Lung (tissue), 12 donors: ENCODE data around the gene PLXNA2. TPM values are rescaled to one million over a fixed set of nuclear protein-coding genes. Genes with fewer than 3 reads are reported as not detected.
A peak's percentile ranks its signal among the peaks of the same experiment; 100 is the strongest.

Experiments
- ATAC-seq: fragments of 200-7000 bp; cut with Tn5 transposase; one replicate; pipeline ENCODE4 v1.9.1; 2020; ENCODE audit warnings: moderate number of reproducible peaks; ENCODE audit not compliant: insufficient read depth, low FRiP score
- DNase-seq, 3 donors: peaks; one replicate each; pipeline ENCODE4 v3.0.0-alpha.2; 2013 to 2017
- H3K27ac ChIP-seq, 2 donors: one replicate each; pipeline ENCODE4 v1.5.1; 2013; ENCODE audit warnings: mild to moderate bottlenecking in 2 of 2, moderate library complexity in 2 of 2, control low read depth in 1 of 2, inconsistent platforms in 1 of 2, low read depth in 1 of 2, low read length in 1 of 2
- H3K27me3 ChIP-seq, 3 donors: one replicate each; pipeline ENCODE4 v1.5.1; 2013; ENCODE audit warnings: low read length in 2 of 3; ENCODE audit not compliant: control insufficient read depth in 3 of 3, insufficient read depth in 3 of 3
- H3K36me3 ChIP-seq, 4 donors: one replicate each; pipeline ENCODE4 v1.5.1; 2013; ENCODE audit warnings: low read length in 4 of 4, mild to moderate bottlenecking in 1 of 4, moderate library complexity in 1 of 4; ENCODE audit not compliant: control insufficient read depth in 4 of 4, insufficient read depth in 4 of 4
- H3K4me1 ChIP-seq, 5 donors: one replicate each; pipeline ENCODE4 v1.5.1; 2013; ENCODE audit warnings: low read length in 5 of 5, mild to moderate bottlenecking in 2 of 5, moderate library complexity in 1 of 5; ENCODE audit not compliant: control insufficient read depth in 5 of 5, insufficient read depth in 5 of 5
- H3K4me3 ChIP-seq: one replicate; pipeline ENCODE4 v1.5.1; 2013; ENCODE audit warnings: mild to moderate bottlenecking, control low read depth, moderate library complexity
- H3K9ac ChIP-seq, 2 donors: one replicate each; pipeline ENCODE4 v1.5.1; 2013; ENCODE audit warnings: low read length in 2 of 2, control low read depth in 1 of 2; ENCODE audit not compliant: insufficient read depth in 1 of 2
- H3K9me3 ChIP-seq, 4 donors: one replicate each; pipeline ENCODE4 v1.5.1; 2013; ENCODE audit warnings: low read length in 3 of 4, mild to moderate bottlenecking in 1 of 4, moderate library complexity in 1 of 4; ENCODE audit not compliant: control insufficient read depth in 4 of 4, insufficient read depth in 3 of 4
- WGBS, 2 donors: extraction: QIAGEN DNeasy Blood & Tissue Kit; methylation state at CpG; one replicate each; pipeline ENCODE4 v1.1.7; 2013; 5-methylcytosine and 5-hydroxymethylcytosine counted together
- polyA plus RNA-seq, 2 donors: library from polyadenylated mRNA; stranded (reverse); fragments of 200-250 nt; gene quantifications; one replicate each; pipeline ENCODE4 v1.2.1, GENCODE V29; 2013
- total RNA-seq, 2 donors: library from RNA; depleted of rRNA in 1 of 2; stranded (reverse); fragments of >200 nt in 1 of 2; gene quantifications; one replicate each; pipeline ENCODE4 v1.2.1, GENCODE V29; 2014 to 2021
- TF ChIP-seq, protein P1 (sequence below): IDR thresholded peaks from 2 replicates; pipeline ENCODE4 v1.5.1; 2012; ENCODE audit warnings: mild to moderate bottlenecking; ENCODE audit errors: control extremely low read depth, extremely low read depth
- donor health status: control.
- donor health status: control.
- donor health status: Bipolar disorder and iron deficiency.
- donor health status: healthy.
- donor health status: DM: yes; HTN: yes; CAD: no.

Gene PLXNA2
- total and polyA plus RNA-seq, 4 donors: 13.2 to 118 (median 32.6) TPM

- H3K27ac ChIP-seq: no peak overlapping the region
- H3K4me1 ChIP-seq: peaks cover 20 to 62% (median 32%) of the 10 kb centered on the region in 5 donors
- H3K9ac ChIP-seq: no peak overlapping the region
These were observed 87.4 kb downstream of the PLXNA2 start for GRCh38 chr1:208156741-208157140.

GRCh38 chr1:208156310-208156709 lies 87.9 kb downstream of the PLXNA2 start:
- H3K27me3 ChIP-seq: no peaks in the 10 kb centered on the region
- H3K9me3 ChIP-seq: no peaks in the 10 kb centered on the region
- ATAC-seq (no peak), DNase-seq (no peak)
- no peaks in the 10 kb centered on the region for H3K36me3 ChIP-seq
- peaks cover 19 to 59% (median 32%) of the 10 kb centered on the region in 5 donors for H3K4me1 ChIP-seq
- no peak overlapping the region for H3K4me3 ChIP-seq
- no peak overlapping the region for H3K27ac ChIP-seq
- TF ChIP-seq, protein P1, sequence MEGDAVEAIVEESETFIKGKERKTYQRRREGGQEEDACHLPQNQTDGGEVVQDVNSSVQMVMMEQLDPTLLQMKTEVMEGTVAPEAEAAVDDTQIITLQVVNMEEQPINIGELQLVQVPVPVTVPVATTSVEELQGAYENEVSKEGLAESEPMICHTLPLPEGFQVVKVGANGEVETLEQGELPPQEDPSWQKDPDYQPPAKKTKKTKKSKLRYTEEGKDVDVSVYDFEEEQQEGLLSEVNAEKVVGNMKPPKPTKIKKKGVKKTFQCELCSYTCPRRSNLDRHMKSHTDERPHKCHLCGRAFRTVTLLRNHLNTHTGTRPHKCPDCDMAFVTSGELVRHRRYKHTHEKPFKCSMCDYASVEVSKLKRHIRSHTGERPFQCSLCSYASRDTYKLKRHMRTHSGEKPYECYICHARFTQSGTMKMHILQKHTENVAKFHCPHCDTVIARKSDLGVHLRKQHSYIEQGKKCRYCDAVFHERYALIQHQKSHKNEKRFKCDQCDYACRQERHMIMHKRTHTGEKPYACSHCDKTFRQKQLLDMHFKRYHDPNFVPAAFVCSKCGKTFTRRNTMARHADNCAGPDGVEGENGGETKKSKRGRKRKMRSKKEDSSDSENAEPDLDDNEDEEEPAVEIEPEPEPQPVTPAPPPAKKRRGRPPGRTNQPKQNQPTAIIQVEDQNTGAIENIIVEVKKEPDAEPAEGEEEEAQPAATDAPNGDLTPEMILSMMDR: no peak
- no peak overlapping the region for H3K9ac ChIP-seq
- whole genome bisulfite sequencing, 2 donors: 87 to 91% methylated on average over 3 of the region's 3 CpGs

More at GRCh38 chr1:208156741-208157140, 87.4 kb downstream of the PLXNA2 start:
- DNase-seq (peak in 2 of 3 donors; percentile 63 to 82), ATAC-seq (no peak)
- Histone ChIP-seq H3K36me3 (no peaks in the 10 kb centered on the region), H3K9me3 (no peaks in the 10 kb centered on the region), H3K4me3 (no peak overlapping the region), H3K27me3 (no peaks in the 10 kb centered on the region)
- TF ChIP-seq, protein P1: no peak
- WGBS, 2 donors: 61 to 62% methylated on average over 2 of the region's 2 CpGs

DNA sequence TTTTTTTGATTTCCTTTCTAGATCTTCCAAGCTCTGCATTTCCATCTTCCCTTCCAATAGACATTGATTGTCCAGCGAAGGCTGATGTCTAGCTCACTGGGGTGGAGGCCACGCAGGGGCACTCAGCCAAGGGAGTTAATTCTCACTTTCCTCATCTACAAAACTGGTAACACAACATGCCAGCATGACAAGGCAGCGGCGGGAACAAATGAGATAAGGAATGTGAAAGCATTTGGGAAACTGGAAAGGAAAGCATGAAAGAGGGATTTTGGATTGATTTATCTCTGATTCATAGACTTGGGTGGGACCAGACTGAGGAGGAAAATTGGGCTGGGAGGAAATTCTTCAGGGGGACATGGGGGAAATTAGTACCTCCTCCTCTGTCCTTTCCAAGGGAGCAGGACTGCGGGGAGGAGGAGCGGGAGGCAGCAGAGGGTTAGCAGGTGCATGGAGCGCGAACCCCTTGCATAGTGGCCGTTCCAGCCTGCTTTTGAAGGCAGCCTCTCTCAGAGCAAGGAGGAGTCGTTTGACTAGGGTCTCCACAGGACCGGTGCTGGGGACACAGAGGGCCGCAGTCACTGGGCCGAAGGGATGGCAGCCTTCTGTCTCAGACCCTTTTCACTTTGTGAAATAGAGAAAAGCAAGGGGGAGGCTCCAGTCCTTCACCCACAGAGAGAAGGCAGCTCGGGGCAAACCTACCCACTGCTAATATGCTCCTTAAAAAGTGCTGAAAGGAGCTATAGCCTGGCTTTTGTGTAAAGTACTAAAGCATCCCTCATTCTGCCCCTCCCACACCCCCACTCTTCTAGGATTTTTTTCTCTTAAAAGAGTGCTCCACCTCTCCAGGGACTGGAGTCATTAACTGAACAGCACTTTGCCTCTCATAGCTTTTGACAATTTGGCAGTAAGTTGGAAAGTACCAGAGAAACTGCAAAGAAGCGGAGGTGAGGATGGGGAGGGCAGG lies 89.2 kb downstream of the PLXNA2 start:
- H3K9me3 ChIP-seq: no peaks in the 10 kb centered on the region
- TF ChIP-seq, protein P1: no peak
- no peak overlapping the region for H3K9ac ChIP-seq
- 59 to 76% methylated on average over 15 of the region's 15 CpGs for WGBS, 2 donors
- no peak overlapping the region for H3K4me3 ChIP-seq
- ATAC-seq (no peak), DNase-seq (peak in 1 of 3 donors; percentile 45)
- peaks cover 9 to 59% (median 32%) of the 10 kb centered on the region in 5 donors for H3K4me1 ChIP-seq
- no peaks in the 10 kb centered on the region for H3K36me3 ChIP-seq
- no peaks in the 10 kb centered on the region for H3K27me3 ChIP-seq
- peak overlapping the region in 1 of 2 donors; percentile 72 for H3K27ac ChIP-seq
